SK-N-SH (cell line): ENCODE measurements around the gene PTGDS. TPM values are rescaled to one million over a fixed set of nuclear protein-coding genes. Genes with fewer than 3 reads are reported as not detected.

ENCODE experiments used
- CTCF ChIA-PET: fragments of 300-600, 350-600 bp; formaldehyde crosslinking; extraction: SDS; loops from one replicate; lab custom pipeline; 2021; lab: Yijun Ruan, JAX
- POLR2A ChIA-PET: fragments of 350-600 bp; sonication (Branson Sonifier 250); formaldehyde crosslinking; extraction: SDS; loops from one replicate; lab custom pipeline; 2020; ENCODE audit warnings: antibody characterized with exemption, inconsistent platforms; lab: Yijun Ruan, JAX
- DNase-seq: peaks from one replicate; pipeline ENCODE4 v3.0.0; 2012
- H2AFZ ChIP-seq: fragments of 200-600 bp; sonication (generic); 2 replicates; pipeline ENCODE4 v1.8.1; 2016; ENCODE audit warnings: antibody characterized with exemption, mild to moderate bottlenecking, low read depth
- H3F3A ChIP-seq: fragments of 200-600 bp; sonication (generic); replicated peaks from 2 replicates; pipeline ENCODE3; 2016; ENCODE audit warnings: antibody characterized with exemption, mild to moderate bottlenecking; ENCODE audit not compliant: insufficient read depth
- H3K27ac ChIP-seq, 2 experiments: fragments of 200-500 bp in 1 of 2; fragments of 200-600 bp in 1 of 2; sonication (Bioruptor generic) in 1 of 2; sonication (generic), shearing (Covaris generic) in 1 of 2; 2 replicates each; pipeline versions ENCODE4 v1.5.1 to v1.6.1; 2014 to 2016; ENCODE audit warnings: low read depth in 2 of 2, inconsistent platforms in 1 of 2, low read length in 1 of 2, mild to moderate bottlenecking in 1 of 2, mixed read lengths in 1 of 2
- H3K27me3 ChIP-seq: fragments of 200-600 bp; sonication (generic), shearing (Covaris generic); 2 replicates; pipeline ENCODE4 v1.6.1; 2016; ENCODE audit warnings: mixed run types; ENCODE audit not compliant: insufficient read depth
- H3K36me3 ChIP-seq, 2 experiments: fragments of 200-500 bp in 1 of 2; fragments of 200-600 bp in 1 of 2; sonication (Bioruptor generic) in 1 of 2; sonication (generic) in 1 of 2; replicated peaks in 1 of 2; 2 replicates each; pipeline versions ENCODE3 to v1.5.1; 2014 to 2016; ENCODE audit warnings: low read length in 1 of 2, mild to moderate bottlenecking in 1 of 2; ENCODE audit not compliant: insufficient read depth in 2 of 2, control insufficient read depth in 1 of 2
- H3K4me1 ChIP-seq, 2 experiments: fragments of 200-500 bp in 1 of 2; fragments of 200-600 bp in 1 of 2; sonication (Bioruptor generic) in 1 of 2; sonication (generic), shearing (Covaris generic) in 1 of 2; 2 replicates each; pipeline versions ENCODE4 v1.5.1 to v1.6.1; 2014 to 2016; ENCODE audit warnings: low read depth in 1 of 2, low read length in 1 of 2, mixed run types in 1 of 2; ENCODE audit not compliant: insufficient read depth in 2 of 2, control insufficient read depth in 1 of 2
- H3K4me2 ChIP-seq: fragments of 200-600 bp; sonication (generic), shearing (Covaris generic); 2 replicates; pipeline ENCODE4 v1.6.1; 2017; ENCODE audit warnings: mixed run types
- H3K4me3 ChIP-seq, 2 experiments: fragments of 200-500 bp in 1 of 2; fragments of 200-600 bp in 1 of 2; sonication (Bioruptor generic) in 1 of 2; sonication (generic), shearing (Covaris generic) in 1 of 2; 2 replicates each; pipeline versions ENCODE4 v1.5.1 to v1.8.1; 2014 to 2016; ENCODE audit warnings: low read depth in 2 of 2, inconsistent platforms in 1 of 2, low read length in 1 of 2, mild to moderate bottlenecking in 1 of 2, mixed read lengths in 1 of 2, moderate library complexity in 1 of 2
- H3K79me2 ChIP-seq: fragments of 200-600 bp; sonication (generic); 2 replicates; pipeline ENCODE4 v1.8.1; 2017; ENCODE audit warnings: mild to moderate bottlenecking; ENCODE audit not compliant: insufficient read depth
- H3K9ac ChIP-seq: fragments of 200-600 bp; sonication (generic); 2 replicates; pipeline ENCODE4 v1.6.1; 2017; ENCODE audit warnings: mixed run types
- H3K9me2 ChIP-seq: fragments of 200-600 bp; sonication (generic); 2 replicates; pipeline ENCODE4 v1.6.1; 2017; ENCODE audit warnings: mixed run types
- H3K9me3 ChIP-seq: fragments of 200-600 bp; sonication (generic); 2 replicates; pipeline ENCODE4 v1.6.1; 2017; ENCODE audit warnings: mixed run types, mild to moderate bottlenecking, moderate library complexity
- H4K20me1 ChIP-seq: fragments of 200-600 bp; sonication (generic); 2 replicates; pipeline ENCODE4 v1.6.1; 2017; ENCODE audit warnings: mild to moderate bottlenecking, mixed run types; ENCODE audit not compliant: insufficient read depth
- ELF1 ChIP-seq: IDR thresholded peaks from 2 replicates; pipeline ENCODE4 v1.4.0; 2012
- EP300 ChIP-seq, 2 experiments: IDR thresholded peaks; 2 replicates each; pipeline versions ENCODE4 v1.4.0 to v1.6.1; 2012; ENCODE audit warnings: borderline replicate concordance in 1 of 2, low read depth in 1 of 2, low read length in 1 of 2
- EZH2phosphoT487 ChIP-seq: fragments of 200-600 bp; sonication (generic); IDR thresholded peaks from 2 replicates; pipeline ENCODE4 v1.6.1; 2017; ENCODE audit warnings: low read depth, mixed run types, mild to moderate bottlenecking, antibody characterized with exemption, moderate library complexity, borderline replicate concordance
- FOSL2 ChIP-seq: IDR thresholded peaks from 2 replicates; pipeline ENCODE4 v1.4.0; 2012; ENCODE audit warnings: low read depth, mild to moderate bottlenecking, moderate library complexity, borderline replicate concordance
- GABPA ChIP-seq: IDR thresholded peaks from 2 replicates; pipeline ENCODE4 v1.4.0; 2012; ENCODE audit warnings: low read depth, mild to moderate bottlenecking
- MXI1 ChIP-seq: IDR thresholded peaks from 2 replicates; pipeline ENCODE4 v1.6.1; 2012; ENCODE audit warnings: mild to moderate bottlenecking, low read depth, low read length, improper control_type of control experiment
- RAD21 ChIP-seq: IDR thresholded peaks from 2 replicates; pipeline ENCODE4 v1.6.1; 2012; ENCODE audit warnings: mild to moderate bottlenecking, low read length
- RCOR1 ChIP-seq: fragments of 150-350 bp; IDR thresholded peaks from 2 replicates; pipeline ENCODE4 v1.6.1; 2017; ENCODE audit warnings: antibody characterized with exemption, low read length
- RFX5 ChIP-seq: IDR thresholded peaks from 2 replicates; pipeline ENCODE4 v1.6.1; 2012; ENCODE audit warnings: mild to moderate bottlenecking, improper control_type of control experiment, low read length
- RXRA ChIP-seq: IDR thresholded peaks from 2 replicates; pipeline ENCODE4 v1.4.0; 2012; ENCODE audit warnings: low read depth, mild to moderate bottlenecking, borderline replicate concordance
- TAF1 ChIP-seq: IDR thresholded peaks from 2 replicates; pipeline ENCODE4 v1.6.1; 2012; ENCODE audit warnings: low read depth, mild to moderate bottlenecking, low read length, moderate library complexity, borderline replicate concordance
- TEAD4 ChIP-seq: IDR thresholded peaks from 2 replicates; pipeline ENCODE4 v1.4.0; 2012; ENCODE audit warnings: mild to moderate bottlenecking, borderline replicate concordance; ENCODE audit not compliant: insufficient read depth
- WGBS: methylation state at CpG from one replicate; pipeline ENCODE4 v1.1.6; 2017; ENCODE audit warnings: low lambda C conversion rate; 5-methylcytosine and 5-hydroxymethylcytosine counted together
- polyA plus RNA-seq, 3 experiments: library from polyadenylated mRNA; depleted of rRNA; stranded (reverse); fragments of >200 nt; gene quantifications; 2 replicates each; pipeline ENCODE4 v1.2.3, GENCODE V29; 2012
- TF ChIP-seq, protein P1 (sequence below): IDR thresholded peaks from 2 replicates; pipeline ENCODE4 v1.4.0; 2012; ENCODE audit warnings: low read depth
- TF ChIP-seq, protein P2 (sequence below): fragments of 200-600 bp; sonication (generic); IDR thresholded peaks from 2 replicates; pipeline ENCODE4 v1.6.1; 2017; ENCODE audit warnings: antibody characterized with exemption, mild to moderate bottlenecking, moderate library complexity
- TF ChIP-seq, protein P3 (sequence below): fragments of 150-350 bp; IDR thresholded peaks from 2 replicates; pipeline ENCODE4 v1.6.1; 2017; ENCODE audit warnings: antibody characterized with exemption, low read length, low read depth, borderline replicate concordance
- TF ChIP-seq, protein P4 (sequence below): fragments of 150-350 bp; IDR thresholded peaks from 2 replicates; pipeline ENCODE4 v1.6.1; 2016; ENCODE audit warnings: mild to moderate bottlenecking, low read depth, low read length
- TF ChIP-seq, protein P5 (sequence below): IDR thresholded peaks from 2 replicates; pipeline ENCODE4; 2012

The PTGDS gene
- polyA plus RNA-seq, 1 of the 3 experiments (the other 2 are of a cell fraction): not detected

DNA sequence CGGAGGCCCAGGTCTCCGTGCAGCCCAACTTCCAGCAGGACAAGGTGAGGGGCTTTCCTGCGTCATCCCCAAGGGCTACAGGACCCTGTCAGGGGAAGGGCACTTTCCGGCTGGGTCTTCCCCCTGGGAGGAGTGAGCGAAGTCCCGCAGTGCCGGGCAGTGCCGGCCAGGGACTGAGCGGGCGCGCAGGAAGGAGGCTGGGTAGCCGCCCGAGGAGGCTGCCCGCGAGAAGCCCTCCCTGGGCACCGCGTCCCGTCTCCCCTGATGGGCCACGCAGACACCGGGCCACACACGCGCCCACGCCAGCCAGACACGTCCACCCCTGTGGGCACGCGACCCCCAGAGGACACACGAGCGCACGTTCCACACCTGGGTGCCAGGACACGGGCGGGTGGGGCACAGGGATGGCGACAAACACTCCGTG lies 357 bp downstream of the PTGDS start (continued):
- TF ChIP-seq, protein P1, sequence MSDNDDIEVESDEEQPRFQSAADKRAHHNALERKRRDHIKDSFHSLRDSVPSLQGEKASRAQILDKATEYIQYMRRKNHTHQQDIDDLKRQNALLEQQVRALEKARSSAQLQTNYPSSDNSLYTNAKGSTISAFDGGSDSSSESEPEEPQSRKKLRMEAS: no peak
- TF ChIP-seq, protein P2, sequence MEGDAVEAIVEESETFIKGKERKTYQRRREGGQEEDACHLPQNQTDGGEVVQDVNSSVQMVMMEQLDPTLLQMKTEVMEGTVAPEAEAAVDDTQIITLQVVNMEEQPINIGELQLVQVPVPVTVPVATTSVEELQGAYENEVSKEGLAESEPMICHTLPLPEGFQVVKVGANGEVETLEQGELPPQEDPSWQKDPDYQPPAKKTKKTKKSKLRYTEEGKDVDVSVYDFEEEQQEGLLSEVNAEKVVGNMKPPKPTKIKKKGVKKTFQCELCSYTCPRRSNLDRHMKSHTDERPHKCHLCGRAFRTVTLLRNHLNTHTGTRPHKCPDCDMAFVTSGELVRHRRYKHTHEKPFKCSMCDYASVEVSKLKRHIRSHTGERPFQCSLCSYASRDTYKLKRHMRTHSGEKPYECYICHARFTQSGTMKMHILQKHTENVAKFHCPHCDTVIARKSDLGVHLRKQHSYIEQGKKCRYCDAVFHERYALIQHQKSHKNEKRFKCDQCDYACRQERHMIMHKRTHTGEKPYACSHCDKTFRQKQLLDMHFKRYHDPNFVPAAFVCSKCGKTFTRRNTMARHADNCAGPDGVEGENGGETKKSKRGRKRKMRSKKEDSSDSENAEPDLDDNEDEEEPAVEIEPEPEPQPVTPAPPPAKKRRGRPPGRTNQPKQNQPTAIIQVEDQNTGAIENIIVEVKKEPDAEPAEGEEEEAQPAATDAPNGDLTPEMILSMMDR: no peak
- TF ChIP-seq, protein P3, sequence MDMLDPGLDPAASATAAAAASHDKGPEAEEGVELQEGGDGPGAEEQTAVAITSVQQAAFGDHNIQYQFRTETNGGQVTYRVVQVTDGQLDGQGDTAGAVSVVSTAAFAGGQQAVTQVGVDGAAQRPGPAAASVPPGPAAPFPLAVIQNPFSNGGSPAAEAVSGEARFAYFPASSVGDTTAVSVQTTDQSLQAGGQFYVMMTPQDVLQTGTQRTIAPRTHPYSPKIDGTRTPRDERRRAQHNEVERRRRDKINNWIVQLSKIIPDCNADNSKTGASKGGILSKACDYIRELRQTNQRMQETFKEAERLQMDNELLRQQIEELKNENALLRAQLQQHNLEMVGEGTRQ: no peak
- TF ChIP-seq TEAD4: no peak
- TF ChIP-seq, all 33 proteins: peak for 0

DNA sequence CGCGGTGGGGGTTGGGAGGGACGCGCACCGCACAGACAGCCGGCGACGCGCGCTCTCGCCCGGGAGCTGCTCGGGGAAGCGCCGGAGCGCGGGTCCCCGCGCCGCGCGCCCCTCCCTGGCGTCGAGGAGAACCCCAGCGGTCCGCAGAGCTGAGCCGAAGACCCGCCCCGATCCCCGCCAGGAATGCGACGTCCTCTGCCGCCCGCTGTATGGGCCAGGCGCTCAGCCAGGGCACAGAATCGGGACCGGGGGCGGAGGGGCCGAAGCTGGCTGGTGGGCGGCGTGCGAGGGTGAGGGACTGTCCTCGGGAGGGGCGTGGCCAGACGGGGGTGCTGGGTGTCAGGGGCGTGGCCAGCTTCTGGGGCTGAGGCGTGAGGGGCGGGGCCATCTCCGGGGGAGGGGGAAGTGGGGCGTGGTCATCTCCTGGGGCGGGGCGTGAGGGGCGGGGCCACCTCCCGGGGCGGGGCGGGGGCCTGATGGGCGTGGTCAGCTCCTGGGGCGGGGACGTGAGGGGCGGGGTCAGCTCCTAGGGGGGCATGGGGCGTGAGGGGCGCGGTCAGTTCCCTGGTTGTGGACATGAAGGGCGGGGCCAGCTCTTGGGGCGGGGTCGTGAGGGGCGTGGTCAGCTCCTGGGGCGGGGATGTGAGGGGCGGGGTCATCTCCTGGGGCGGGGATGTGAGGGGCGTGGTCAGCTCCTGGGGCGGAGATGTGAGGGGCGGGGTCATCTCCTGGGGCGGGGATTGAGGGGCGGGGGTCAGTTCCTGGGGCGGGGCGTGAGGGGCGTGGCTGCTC lies 965 bp downstream of the PTGDS start:
- H2AFZ ChIP-seq: peak overlapping the region; percentile 70; the same call in 1 of the 2 replicates
- H3K4me1 ChIP-seq: peaks cover 0 to 23% of the 10 kb centered on the region in 2 experiments; a peak in 1 of 4 replicates
- H3K9ac ChIP-seq: no peak overlapping the region
- H3K27ac ChIP-seq: no peak overlapping the region; a peak in 1 of 4 replicates
- H4K20me1 ChIP-seq: no peaks in the 10 kb centered on the region
- H3K4me3 ChIP-seq: peak overlapping the region; percentile 43 to 47
- H3K9me2 ChIP-seq: no peaks in the 10 kb centered on the region
- peak; percentile 99 for DNase-seq
- H3F3A ChIP-seq: peaks cover 4% of the 10 kb centered on the region
- H3K27me3 ChIP-seq: no peaks in the 10 kb centered on the region
- ChIA-PET POLR2A (interaction anchor here (0.6 kb wide), 1 partner anchor 49 kb away, joined by 3 read pairs; no protein-coding TSS in a partner anchor), CTCF (interaction anchor here (1.0 to 1.8 kb wide), 5 partner anchors 13 to 56 kb away, joined by 3 to 9 read pairs (median 4); partner anchors contain the start of gene ABCA2)
- TF ChIP-seq TAF1: no peak
- TF ChIP-seq, protein P4, sequence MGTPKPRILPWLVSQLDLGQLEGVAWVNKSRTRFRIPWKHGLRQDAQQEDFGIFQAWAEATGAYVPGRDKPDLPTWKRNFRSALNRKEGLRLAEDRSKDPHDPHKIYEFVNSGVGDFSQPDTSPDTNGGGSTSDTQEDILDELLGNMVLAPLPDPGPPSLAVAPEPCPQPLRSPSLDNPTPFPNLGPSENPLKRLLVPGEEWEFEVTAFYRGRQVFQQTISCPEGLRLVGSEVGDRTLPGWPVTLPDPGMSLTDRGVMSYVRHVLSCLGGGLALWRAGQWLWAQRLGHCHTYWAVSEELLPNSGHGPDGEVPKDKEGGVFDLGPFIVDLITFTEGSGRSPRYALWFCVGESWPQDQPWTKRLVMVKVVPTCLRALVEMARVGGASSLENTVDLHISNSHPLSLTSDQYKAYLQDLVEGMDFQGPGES: no peak
- TF ChIP-seq, protein P2: no peak
- no peak for TF ChIP-seq MXI1
- TF ChIP-seq EZH2phosphoT487: no peak
- TF ChIP-seq, protein P1: no peak
- no peak for TF ChIP-seq FOSL2
- TF ChIP-seq, protein P5, sequence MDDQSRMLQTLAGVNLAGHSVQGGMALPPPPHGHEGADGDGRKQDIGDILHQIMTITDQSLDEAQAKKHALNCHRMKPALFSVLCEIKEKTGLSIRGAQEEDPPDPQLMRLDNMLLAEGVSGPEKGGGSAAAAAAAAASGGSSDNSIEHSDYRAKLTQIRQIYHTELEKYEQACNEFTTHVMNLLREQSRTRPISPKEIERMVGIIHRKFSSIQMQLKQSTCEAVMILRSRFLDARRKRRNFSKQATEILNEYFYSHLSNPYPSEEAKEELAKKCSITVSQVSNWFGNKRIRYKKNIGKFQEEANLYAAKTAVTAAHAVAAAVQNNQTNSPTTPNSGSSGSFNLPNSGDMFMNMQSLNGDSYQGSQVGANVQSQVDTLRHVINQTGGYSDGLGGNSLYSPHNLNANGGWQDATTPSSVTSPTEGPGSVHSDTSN: no peak
- no peak for TF ChIP-seq RXRA
- no peak for TF ChIP-seq ELF1
- no peak for TF ChIP-seq RCOR1
- no peak for TF ChIP-seq GABPA
- TF ChIP-seq EP300 (IDR thresholded peaks at IDR 0.05; ENCODE audit: borderline replicate concordance in 1 of 2, low read depth in 1 of 2, low read length in 1 of 2): no peak
- TF ChIP-seq TEAD4: no peak
- TF ChIP-seq RAD21: no peak
- no peak for TF ChIP-seq RFX5
- 5% methylated on average over 16 of the region's 78 CpGs for WGBS
- peak overlapping the region; percentile 71; the same call in 1 of the 2 replicates for H3K4me2 ChIP-seq
- H3K36me3 ChIP-seq: no peaks in the 10 kb centered on the region
- H3K79me2 ChIP-seq: no peaks in the 10 kb centered on the region
- H3K9me3 ChIP-seq: no peaks in the 10 kb centered on the region
